Measurements from ENCODE around the gene RHEBL1.

Gene RHEBL1

DNA sequence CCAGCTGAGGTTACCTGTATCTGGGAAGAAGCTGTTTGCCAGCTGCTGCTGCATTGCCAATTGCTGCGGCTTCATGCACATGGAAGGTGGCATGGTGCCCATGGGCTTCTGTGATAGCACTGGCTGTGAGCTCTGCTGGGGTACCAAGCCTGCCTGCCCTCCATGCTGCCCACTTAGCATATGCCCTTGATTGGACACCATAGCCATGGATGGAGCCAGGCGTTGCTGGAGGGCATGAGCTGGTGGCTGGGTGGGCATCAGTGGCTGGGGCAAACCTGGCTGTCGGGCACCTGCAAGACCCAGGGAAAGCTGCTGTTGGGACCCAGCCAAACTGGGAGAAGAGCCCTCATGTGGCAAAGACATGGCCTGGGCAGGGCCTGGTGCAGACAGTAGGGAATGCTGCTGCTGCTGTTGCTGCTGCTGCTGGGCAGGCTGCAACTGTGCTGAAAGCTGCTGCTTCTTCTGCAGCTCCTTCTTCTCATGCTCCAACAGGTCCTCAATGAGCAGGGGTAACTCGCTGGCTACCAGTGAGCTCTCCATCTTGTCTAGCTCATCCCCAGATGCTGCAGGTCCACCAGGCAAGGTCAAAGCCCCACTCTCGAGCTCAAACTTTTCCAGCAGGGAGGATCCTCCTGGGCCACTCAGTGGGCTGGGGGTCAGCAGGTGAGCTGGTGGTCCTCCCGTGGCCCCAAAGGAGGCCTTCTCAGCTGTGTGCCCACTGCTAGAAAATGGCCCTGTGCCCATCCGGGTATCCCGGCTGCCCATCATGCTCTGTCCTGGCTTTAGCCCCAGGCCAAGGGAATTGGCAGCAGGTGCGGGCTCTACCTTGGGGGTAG is 32.5 kb downstream of the RHEBL1 start:
- no peak for TF ChIP-seq CTCF (IDR thresholded peaks at IDR 0.05; ENCODE audit: low read depth, low read length, missing control alignments)
- DNase-seq (ENCODE audit: low read depth) = no peak
- H3K4me3 ChIP-seq (ENCODE audit: low read depth, low read length) = no peak overlapping the region

DNA sequence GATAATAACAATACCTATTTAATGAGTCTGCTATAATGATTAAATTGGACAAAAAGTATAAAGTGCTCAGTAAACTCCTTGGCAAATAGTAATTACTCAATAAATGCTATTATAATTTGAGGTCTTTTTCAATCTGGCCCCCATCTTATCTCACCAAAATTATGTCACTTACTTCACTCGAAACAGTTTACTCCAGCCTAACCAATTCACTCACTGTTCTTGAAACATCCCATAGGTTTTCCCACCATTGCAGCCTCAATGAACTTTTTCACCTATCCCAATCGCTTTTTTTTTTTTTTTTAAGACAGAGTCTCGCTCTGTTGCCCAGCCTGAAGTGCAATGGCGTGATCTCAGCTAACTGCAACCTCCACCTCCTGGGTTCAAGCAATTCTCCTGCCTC is 33.8 kb downstream of the RHEBL1 start:
- H3K4me3 ChIP-seq (ENCODE audit: low read depth, low read length) = no peak overlapping the region
- no peak for TF ChIP-seq CTCF (IDR thresholded peaks at IDR 0.05; ENCODE audit: low read depth, low read length, missing control alignments)
- no peak for DNase-seq (ENCODE audit: low read depth)

- no peak for TF ChIP-seq CTCF (IDR thresholded peaks at IDR 0.05; ENCODE audit: low read depth, low read length, missing control alignments)
- no peak for DNase-seq (ENCODE audit: low read depth)
- H3K4me3 ChIP-seq (ENCODE audit: low read depth, low read length) = no peak overlapping the region
Observed at GRCh38 chr12:49034286-49034622, 35.5 kb downstream of the RHEBL1 start.

- TF ChIP-seq CTCF (IDR thresholded peaks at IDR 0.05; ENCODE audit: low read depth, low read length, missing control alignments) = no peak
- H3K4me3 ChIP-seq (ENCODE audit: low read depth, low read length) = no peak overlapping the region
- DNase-seq (ENCODE audit: low read depth) = no peak
Observed at GRCh38 chr12:49033611-49034285, 36.0 kb downstream of the RHEBL1 start.

DNA sequence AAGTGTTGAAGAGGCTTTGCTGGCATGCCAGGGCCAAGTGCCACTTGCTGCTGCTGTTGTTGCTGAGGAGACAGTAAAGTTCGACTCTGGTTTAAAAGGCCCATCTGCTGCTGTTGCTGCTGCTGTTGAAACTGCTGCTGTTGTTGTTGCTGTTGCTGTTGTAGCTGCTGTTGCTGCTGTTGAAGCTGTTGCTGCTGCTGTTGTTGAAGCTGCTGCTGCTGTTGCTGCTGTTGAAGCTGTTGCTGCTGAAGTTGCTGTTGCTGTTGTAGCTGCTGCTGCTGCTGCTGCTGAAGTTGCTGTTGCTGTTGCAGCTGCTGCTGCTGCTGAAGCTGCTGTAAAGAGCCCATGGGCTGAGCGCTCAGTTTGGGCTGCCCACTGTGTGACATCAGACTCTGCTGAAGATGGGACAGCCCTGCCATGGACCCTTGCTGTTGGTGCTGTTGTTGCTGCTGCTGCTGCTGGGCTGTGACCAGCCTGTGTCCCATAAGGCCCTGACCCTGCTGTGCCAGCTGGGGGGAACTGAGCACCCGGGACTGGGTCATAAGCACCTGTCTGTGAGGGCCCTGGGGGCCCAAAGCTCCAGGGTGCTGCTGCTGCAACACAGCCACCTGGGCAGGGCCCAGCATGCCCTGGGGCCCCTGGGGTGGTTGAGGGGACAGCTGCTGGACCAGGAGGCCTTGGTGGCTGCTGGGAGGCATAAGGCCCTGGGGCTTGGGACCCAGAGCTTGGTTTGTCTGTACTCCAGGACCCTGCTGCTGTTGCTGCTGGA is 36.9 kb downstream of the RHEBL1 start:
- no peak for TF ChIP-seq CTCF (IDR thresholded peaks at IDR 0.05; ENCODE audit: low read depth, low read length, missing control alignments)
- no peak for DNase-seq (ENCODE audit: low read depth)
- no peak overlapping the region for H3K4me3 ChIP-seq (ENCODE audit: low read depth, low read length)

DNA sequence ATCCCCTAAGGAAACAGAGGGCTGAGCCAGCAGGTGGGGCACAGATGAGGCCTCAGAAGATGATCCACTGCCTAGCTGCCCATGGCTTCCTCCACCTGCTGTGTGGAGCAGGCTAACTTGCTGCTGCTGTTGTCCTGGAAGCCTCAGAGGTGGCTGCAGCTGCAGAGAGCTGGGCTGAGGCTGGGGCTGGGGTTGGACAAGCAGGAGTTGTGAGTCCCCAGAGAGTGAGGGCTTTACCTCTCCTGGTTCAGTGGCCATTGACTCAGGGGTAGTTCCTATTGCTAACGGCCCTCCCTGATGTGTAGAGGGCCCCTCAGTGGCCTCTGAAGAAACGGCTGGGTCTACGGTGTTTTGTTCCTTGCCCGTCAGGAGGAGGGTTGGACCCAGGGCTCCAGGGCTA is 37.5 kb downstream of the RHEBL1 start:
- no peak for TF ChIP-seq CTCF (IDR thresholded peaks at IDR 0.05; ENCODE audit: low read depth, low read length, missing control alignments)
- no peak for DNase-seq (ENCODE audit: low read depth)
- H3K4me3 ChIP-seq (ENCODE audit: low read depth, low read length) = no peak overlapping the region

Measured in GM12864 (cell line).